Gastrocnemius medialis (tissue), 4 donors: ENCODE measurements around the gene C16orf46.

Experiments
- POLR2A ChIP-seq, 2 donors: fragments of 450-650 bp; IDR thresholded peaks; one replicate each; pipeline ENCODE4 v1.6.1; 2017; ENCODE audit warnings: antibody characterized with exemption in 2 of 2, mild to moderate bottlenecking in 2 of 2, moderate library complexity in 2 of 2
- TF ChIP-seq, protein P1 (sequence below), 5 experiments: fragments of 450-650 bp in 3 of 5; fragments of 200-600 bp in 2 of 5; sonication (generic) in 2 of 5; IDR thresholded peaks in 4 of 5; conservative IDR thresholded peaks in 1 of 5; 1 replicate in 4 of 5; 2 replicates in 1 of 5; pipeline ENCODE4 v1.5.1; 2016 to 2019; ENCODE audit warnings: antibody characterized with exemption in 5 of 5, mild to moderate bottlenecking in 3 of 5, moderate library complexity in 3 of 5

DNA sequence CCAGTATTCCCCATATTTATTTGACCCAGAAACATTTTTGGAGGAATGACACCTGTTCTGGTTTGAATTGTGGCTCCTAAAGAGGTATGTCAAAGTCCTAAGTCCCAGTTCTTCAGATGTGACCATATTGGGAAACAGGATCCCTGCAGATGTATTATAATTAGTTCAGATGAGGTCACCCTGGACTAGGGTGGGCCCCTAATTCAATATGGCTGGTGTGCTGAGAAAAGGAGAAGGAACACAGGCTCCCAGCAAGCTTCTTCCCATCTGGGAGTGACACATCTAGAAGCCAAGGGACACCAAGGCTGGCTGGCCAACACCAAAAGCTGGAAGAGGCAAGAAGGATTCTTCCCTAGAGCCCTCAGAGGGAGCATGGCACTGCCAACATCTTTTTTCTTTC, 22.9 kb upstream of the C16orf46 start:
- no peak for TF ChIP-seq POLR2A (IDR thresholded peaks at IDR 0.05)
- TF ChIP-seq, protein P1, sequence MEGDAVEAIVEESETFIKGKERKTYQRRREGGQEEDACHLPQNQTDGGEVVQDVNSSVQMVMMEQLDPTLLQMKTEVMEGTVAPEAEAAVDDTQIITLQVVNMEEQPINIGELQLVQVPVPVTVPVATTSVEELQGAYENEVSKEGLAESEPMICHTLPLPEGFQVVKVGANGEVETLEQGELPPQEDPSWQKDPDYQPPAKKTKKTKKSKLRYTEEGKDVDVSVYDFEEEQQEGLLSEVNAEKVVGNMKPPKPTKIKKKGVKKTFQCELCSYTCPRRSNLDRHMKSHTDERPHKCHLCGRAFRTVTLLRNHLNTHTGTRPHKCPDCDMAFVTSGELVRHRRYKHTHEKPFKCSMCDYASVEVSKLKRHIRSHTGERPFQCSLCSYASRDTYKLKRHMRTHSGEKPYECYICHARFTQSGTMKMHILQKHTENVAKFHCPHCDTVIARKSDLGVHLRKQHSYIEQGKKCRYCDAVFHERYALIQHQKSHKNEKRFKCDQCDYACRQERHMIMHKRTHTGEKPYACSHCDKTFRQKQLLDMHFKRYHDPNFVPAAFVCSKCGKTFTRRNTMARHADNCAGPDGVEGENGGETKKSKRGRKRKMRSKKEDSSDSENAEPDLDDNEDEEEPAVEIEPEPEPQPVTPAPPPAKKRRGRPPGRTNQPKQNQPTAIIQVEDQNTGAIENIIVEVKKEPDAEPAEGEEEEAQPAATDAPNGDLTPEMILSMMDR (IDR thresholded peaks at IDR 0.05 in 4 of 5, conservative IDR thresholded peaks at IDR 0.05 in 1 of 5) = no peak
